Adrenal gland (tissue), 12 donors: ENCODE data around the gene IFNA13. TPM values are rescaled to one million over a fixed set of nuclear protein-coding genes. Genes with fewer than 3 reads are reported as not detected.

ENCODE experiments used
- DNase-seq, 7 donors: peaks; one replicate each; pipeline ENCODE4 v3.0.0-alpha.2; 2019 to 2020
- H3K27ac ChIP-seq, 5 donors: fragments of 200-600 bp; sonication (generic) in 4 of 5; 1 replicate in 3 of 5; 2 replicates in 2 of 5; pipeline versions ENCODE4 v1.5.1 to v1.8.0; 2016 to 2020; ENCODE audit warnings: mild to moderate bottlenecking in 1 of 5
- H3K27me3 ChIP-seq: fragments of 200-600 bp; 2 replicates; pipeline ENCODE4 v1.8.0; 2021
- H3K36me3 ChIP-seq, 2 donors: fragments of 200-600 bp; replicated peaks in 1 of 2; 1 replicate in 1 of 2; 2 replicates in 1 of 2; pipeline versions ENCODE4 v1.5.1 to v1.8.0; 2018 to 2022
- H3K4me1 ChIP-seq, 2 donors: fragments of 200-600 bp; replicated peaks in 1 of 2; 1 replicate in 1 of 2; 2 replicates in 1 of 2; pipeline versions ENCODE4 v1.5.1 to v1.8.0; 2018 to 2021
- H3K4me3 ChIP-seq, 4 donors: fragments of 200-600 bp; sonication (generic) in 3 of 4; one replicate each; pipeline ENCODE4 v1.5.1; 2016 to 2018
- H3K9me3 ChIP-seq, 3 donors: fragments of 200-600 bp; sonication (generic) in 1 of 3; replicated peaks in 1 of 3; 1 replicate in 2 of 3; 2 replicates in 1 of 3; pipeline versions ENCODE4 v1.5.1 to v1.8.0; 2016 to 2021
- POLR2A ChIP-seq, 2 donors: fragments of 450-650 bp; IDR thresholded peaks; one replicate each; pipeline ENCODE4 v1.6.1; 2017; ENCODE audit warnings: antibody characterized with exemption in 2 of 2, mild to moderate bottlenecking in 2 of 2, moderate library complexity in 1 of 2
- WGBS, 4 donors: extraction: QIAGEN DNeasy Blood & Tissue Kit in 2 of 4; methylation state at CpG; one replicate each; pipeline versions ENCODE4 v1.1.5 to v1.1.7; 2013 to 2017; 5-methylcytosine and 5-hydroxymethylcytosine counted together
- intact Hi-C, 2 donors: fragments of 100-400 bp; cut with DNase I; formaldehyde crosslinking; loops; one replicate each; pipeline versions ENCODE4 v1.14.1 to v1.15.0; 2022 to 2023
- polyA plus RNA-seq, 3 donors: library from polyadenylated mRNA; stranded (reverse); fragments of 200-250 nt in 2 of 3; fragments of 350-450 nt in 1 of 3; fragmentation: Illumina TruSeq in 1 of 3; extraction: RNeasy Lipid Tissue Mini Kit (QIAGEN cat#74804) in 1 of 3; gene quantifications; one replicate each; pipeline ENCODE4 v1.2.3, GENCODE V29; 2013 to 2014
- total RNA-seq, 9 donors: library from RNA; depleted of rRNA in 4 of 9; stranded (reverse); fragments of >200 nt in 4 of 9; fragments of 120-200 nt in 1 of 9; fragmentation: NEBNext Ultra II Directional in 1 of 9; extraction: Animal tissue kit (Norgen Biotek cat#: 25700) in 1 of 9; gene quantifications; one replicate each; pipeline versions ENCODE4 v1.1.0 to v1.2.4, GENCODE V29; 2013 to 2023
- TF ChIP-seq, protein P1 (sequence below), 6 experiments: fragments of 450-650 bp in 4 of 6; fragments of 200-600 bp in 2 of 6; sonication (generic) in 1 of 6; IDR thresholded peaks; 1 replicate in 5 of 6; 2 replicates in 1 of 6; pipeline versions ENCODE4 v1.5.1 to v1.8.0; 2016 to 2021; ENCODE audit warnings: antibody characterized with exemption in 6 of 6, mild to moderate bottlenecking in 2 of 6, moderate library complexity in 1 of 6
- donor health status: healthy with polysubstance abuse.
- donor health status: Bipolar disorder and iron deficiency.
- donor health status: DM: yes; HTN: yes; CAD: no.
- donor health status: DM: no; HTN: no; CAD: no.
- donor health status: DM: no; HTN: no; CAD: no.
- donor health status: DM: yes; HTN: yes; CAD: no.

Gene IFNA13
- total and polyA plus RNA-seq, 12 donors = not detected

DNA sequence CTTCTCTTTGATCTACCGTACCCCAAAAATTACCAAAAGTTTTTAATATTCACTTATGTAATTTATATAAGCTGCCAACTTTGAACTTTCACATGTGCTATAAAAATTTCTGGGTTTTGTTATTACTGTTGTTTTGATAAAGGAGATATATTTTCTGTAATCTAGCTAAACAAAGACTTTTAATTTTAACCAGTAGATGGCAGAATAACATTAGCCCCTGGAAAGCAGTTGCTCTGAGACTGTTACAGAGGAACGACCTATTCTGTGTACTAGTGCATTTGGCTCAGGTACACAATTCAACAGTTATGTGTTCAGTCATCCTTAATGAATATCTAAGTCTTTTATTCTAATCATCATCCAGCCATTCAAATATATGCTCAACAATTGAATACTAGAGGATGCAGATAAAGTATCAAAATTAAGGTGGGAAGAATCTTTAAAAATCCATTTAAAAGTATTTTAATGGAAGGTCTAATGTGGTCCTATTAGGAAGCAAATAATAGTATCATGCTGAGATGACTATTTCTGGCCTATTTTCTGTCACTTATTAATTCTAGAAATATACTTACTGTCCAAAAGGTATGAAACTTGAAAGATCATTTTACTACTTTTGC lies 41.2 kb downstream of the IFNA13 start:
- Histone ChIP-seq H3K4me1 (peaks cover 9 to 25% of the 10 kb centered on the region in 2 donors), H3K9me3 (no peaks in the 10 kb centered on the region), H3K4me3 (no peak overlapping the region), H3K27me3 (no peaks in the 10 kb centered on the region), H3K27ac (no peak overlapping the region), H3K36me3 (peaks cover 0 to 6% of the 10 kb centered on the region in 2 donors)
- no peak for DNase-seq
- TF ChIP-seq, protein P1, sequence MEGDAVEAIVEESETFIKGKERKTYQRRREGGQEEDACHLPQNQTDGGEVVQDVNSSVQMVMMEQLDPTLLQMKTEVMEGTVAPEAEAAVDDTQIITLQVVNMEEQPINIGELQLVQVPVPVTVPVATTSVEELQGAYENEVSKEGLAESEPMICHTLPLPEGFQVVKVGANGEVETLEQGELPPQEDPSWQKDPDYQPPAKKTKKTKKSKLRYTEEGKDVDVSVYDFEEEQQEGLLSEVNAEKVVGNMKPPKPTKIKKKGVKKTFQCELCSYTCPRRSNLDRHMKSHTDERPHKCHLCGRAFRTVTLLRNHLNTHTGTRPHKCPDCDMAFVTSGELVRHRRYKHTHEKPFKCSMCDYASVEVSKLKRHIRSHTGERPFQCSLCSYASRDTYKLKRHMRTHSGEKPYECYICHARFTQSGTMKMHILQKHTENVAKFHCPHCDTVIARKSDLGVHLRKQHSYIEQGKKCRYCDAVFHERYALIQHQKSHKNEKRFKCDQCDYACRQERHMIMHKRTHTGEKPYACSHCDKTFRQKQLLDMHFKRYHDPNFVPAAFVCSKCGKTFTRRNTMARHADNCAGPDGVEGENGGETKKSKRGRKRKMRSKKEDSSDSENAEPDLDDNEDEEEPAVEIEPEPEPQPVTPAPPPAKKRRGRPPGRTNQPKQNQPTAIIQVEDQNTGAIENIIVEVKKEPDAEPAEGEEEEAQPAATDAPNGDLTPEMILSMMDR (IDR thresholded peaks at IDR 0.05) = peak; percentile 49 to 74 (median 60)
- TF ChIP-seq POLR2A (IDR thresholded peaks at IDR 0.05) = no peak
- 27 to 34% (median 31%) methylated on average over 2 of the region's 2 CpGs for WGBS, 4 donors
- intact Hi-C loops = loop anchor here (5.0 to 10.0 kb wide), 3 partner anchors 66 to 458 kb away; no protein-coding TSS in a partner anchor

DNA sequence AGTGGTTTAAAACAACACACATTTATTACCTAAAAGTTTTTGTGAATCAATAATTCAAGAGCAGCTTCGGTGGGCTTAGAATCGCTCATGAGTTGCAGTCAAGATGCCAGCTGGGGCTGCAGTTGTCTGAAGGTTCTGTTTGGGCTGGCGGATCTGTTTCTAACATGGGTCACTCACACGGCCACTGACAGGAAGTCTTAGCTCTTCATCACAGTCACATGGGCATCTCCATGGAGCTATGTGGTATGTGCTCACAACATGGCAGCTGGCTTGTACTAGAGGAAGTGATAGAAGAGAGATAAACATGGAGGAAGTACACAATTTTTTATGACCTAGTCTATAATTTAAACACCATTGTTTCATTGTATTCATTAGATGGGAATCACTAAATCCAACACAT lies 43.8 kb downstream of the IFNA13 start:
- peaks cover 0 to 9% of the 10 kb centered on the region in 2 donors for H3K36me3 ChIP-seq
- 77 to 88% (median 83%) methylated on average over 4 of the region's 4 CpGs for WGBS, 4 donors
- H3K4me3 ChIP-seq = no peak overlapping the region
- intact Hi-C loops = loop anchor here (10.0 kb wide), 2 partner anchors 71 to 461 kb away; no protein-coding TSS in a partner anchor
- no peak overlapping the region for H3K27ac ChIP-seq
- TF ChIP-seq POLR2A (IDR thresholded peaks at IDR 0.05) = no peak
- TF ChIP-seq, protein P1 (IDR thresholded peaks at IDR 0.05) = no peak
- peak in 1 of 7 donors; percentile 4 for DNase-seq
- H3K9me3 ChIP-seq = no peaks in the 10 kb centered on the region
- no peaks in the 10 kb centered on the region for H3K27me3 ChIP-seq
- peaks cover 0 to 11% of the 10 kb centered on the region in 2 donors for H3K4me1 ChIP-seq

DNA sequence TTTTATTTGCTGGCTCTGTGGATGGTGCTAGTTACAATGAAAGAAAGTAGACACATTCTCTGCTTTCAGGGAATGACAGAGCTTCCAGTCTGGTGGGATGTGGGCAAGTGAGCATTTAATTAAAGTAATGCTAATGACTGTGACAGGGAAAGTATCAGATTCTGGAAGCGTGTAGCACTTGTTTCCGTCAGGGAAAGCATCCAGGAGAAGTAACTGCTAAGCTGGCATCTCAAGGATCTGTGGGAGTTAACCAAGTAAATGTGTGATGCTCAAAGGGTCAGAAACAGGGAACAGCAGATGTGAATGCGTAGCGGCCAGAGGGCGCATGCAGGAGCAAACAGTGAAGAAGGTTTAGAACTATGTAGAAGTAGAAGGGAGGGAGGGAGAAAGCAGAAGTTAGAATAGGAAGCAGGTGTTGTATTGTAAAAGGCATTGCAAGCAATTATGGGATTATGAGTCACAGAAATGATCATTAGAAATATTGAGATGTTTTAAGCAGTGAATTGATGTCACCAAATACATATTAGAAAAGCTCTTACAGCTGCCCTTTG lies 44.9 kb downstream of the IFNA13 start:
- no peaks in the 10 kb centered on the region for H3K27me3 ChIP-seq
- H3K9me3 ChIP-seq = no peaks in the 10 kb centered on the region
- WGBS, 4 donors = 90 to 95% (median 91%) methylated on average over 5 of the region's 5 CpGs
- TF ChIP-seq, protein P1 (IDR thresholded peaks at IDR 0.05) = no peak
- no peak for TF ChIP-seq POLR2A (IDR thresholded peaks at IDR 0.05)
- H3K4me1 ChIP-seq = peaks cover 0 to 7% of the 10 kb centered on the region in 2 donors
- peaks cover 0 to 9% of the 10 kb centered on the region in 2 donors for H3K36me3 ChIP-seq
- H3K4me3 ChIP-seq = no peak overlapping the region
- no peak for DNase-seq
- no peak overlapping the region for H3K27ac ChIP-seq
- intact Hi-C loops = loop anchor here (10.0 kb wide), 2 partner anchors 72 to 462 kb away; no protein-coding TSS in a partner anchor

DNA sequence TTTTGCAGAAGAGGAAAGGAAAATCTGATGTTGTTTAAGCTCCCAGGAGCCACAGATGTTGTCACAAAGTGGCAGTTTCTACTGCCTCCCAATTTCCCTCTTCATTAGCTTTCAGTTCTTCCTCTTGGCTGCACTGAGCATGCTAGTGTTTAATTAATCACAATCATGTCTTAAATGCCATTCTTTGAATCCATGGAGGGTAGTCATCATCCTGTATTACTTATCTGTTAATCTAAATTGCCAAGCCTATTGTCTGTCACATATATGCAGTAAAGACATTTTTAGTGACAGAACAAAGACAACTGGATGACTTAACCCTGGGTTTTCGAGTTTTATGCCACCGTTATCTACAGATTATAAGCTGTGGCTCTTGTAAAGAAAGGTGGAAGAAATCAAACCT lies 47.4 kb downstream of the IFNA13 start:
- Histone ChIP-seq H3K36me3 (peaks cover 0 to 9% of the 10 kb centered on the region in 2 donors), H3K27ac (no peak overlapping the region), H3K4me3 (no peak overlapping the region), H3K27me3 (no peaks in the 10 kb centered on the region), H3K4me1 (peaks cover 0 to 7% of the 10 kb centered on the region in 2 donors), H3K9me3 (no peaks in the 10 kb centered on the region)
- WGBS, 4 donors = 73 to 86% (median 83%) methylated on average over 2 of the region's 2 CpGs
- no peak for DNase-seq
- TF ChIP-seq, protein P1 (IDR thresholded peaks at IDR 0.05) = no peak
- TF ChIP-seq POLR2A (IDR thresholded peaks at IDR 0.05) = no peak
- intact Hi-C loops = loop anchor here (10.0 kb wide), 2 partner anchors 74 to 464 kb away; no protein-coding TSS in a partner anchor
